ENCODE results near the gene CAPRIN2.

GRCh38 chr12:30695199-30696102, 59.3 kb downstream of the CAPRIN2 start, which contains the start of gene IPO8:
- TF ChIP-seq CTCF (IDR thresholded peaks at IDR 0.05) (peak; percentile 54), ZFX (IDR thresholded peaks at IDR 0.05; ENCODE audit: borderline replicate concordance) (no peak)

Measured in 22Rv1 (cell line).